ENCODE results near the gene TTLL8.
"Not testable (repeated sequence)": the region's sequence is repeated elsewhere in the genome, so short reads cannot be mapped to it uniquely, and the experiment has no call there.

Gene TTLL8

GRCh38 chr22:50087646-50088045, 29.5 kb upstream of the TTLL8 start:
- in situ Hi-C loops (cut with MboI; ENCODE audit: low sequenced_read_pairs) = no loop called here
- H3K4me1 ChIP-seq = no peaks in the 10 kb centered on the region
- no peak for DNase-seq (ENCODE audit: low spot score in 2 of 2)

GRCh38 chr22:50086975-50087374, 28.9 kb upstream of the TTLL8 start:
- in situ Hi-C loops (cut with MboI; ENCODE audit: low sequenced_read_pairs) = not testable (repeated sequence)

More at GRCh38 chr22:50087646-50088045, 29.5 kb upstream of the TTLL8 start:
- H3K27me3 ChIP-seq (ENCODE audit: low read depth) = no peaks in the 10 kb centered on the region
- H3K9me3 ChIP-seq = peaks cover 3% of the 10 kb centered on the region; the same call in 1 of the 2 replicates
- no peaks in the 10 kb centered on the region for H3K36me3 ChIP-seq (replicated peaks)
- H3K4me3 ChIP-seq = no peak overlapping the region

GRCh38 chr22:50086526-50086925, 28.4 kb upstream of the TTLL8 start:
- Histone ChIP-seq H3K27me3 (ENCODE audit: low read depth) (no peaks in the 10 kb centered on the region), H3K36me3 (replicated peaks) (no peaks in the 10 kb centered on the region), H3K4me3 (no peak overlapping the region), H3K9me3 (peaks cover 3% of the 10 kb centered on the region; the same call in 1 of the 2 replicates), H3K4me1 (no peaks in the 10 kb centered on the region)
- no peak for DNase-seq (ENCODE audit: low spot score in 2 of 2)
- in situ Hi-C loops (cut with MboI; ENCODE audit: low sequenced_read_pairs) = no loop called here

More at GRCh38 chr22:50086975-50087374, 28.9 kb upstream of the TTLL8 start:
- H3K4me3 ChIP-seq; H3K27me3 ChIP-seq (ENCODE audit: low read depth); DNase-seq (ENCODE audit: low spot score in 2 of 2); H3K9me3 ChIP-seq; H3K36me3 ChIP-seq (replicated peaks); H3K4me1 ChIP-seq: not testable (repeated sequence)

GRCh38 chr22:50085211-50085972, 27.3 kb upstream of the TTLL8 start, which contains the start of gene MLC1:
MLC1 (minus strand) TSS chr22:50085426; CDS start chr22:50084902, 524 bp downstream.
- DNase-seq (ENCODE audit: low spot score in 2 of 2) = no peak
- Histone ChIP-seq H3K4me1 (no peaks in the 10 kb centered on the region), H3K9me3 (peaks cover 3% of the 10 kb centered on the region; the same call in 1 of the 2 replicates), H3K27me3 (ENCODE audit: low read depth) (no peaks in the 10 kb centered on the region), H3K4me3 (no peak within 1 kb of the TSS), H3K36me3 (replicated peaks) (no peaks in the 10 kb centered on the region)
- in situ Hi-C loops (cut with MboI; ENCODE audit: low sequenced_read_pairs) = no loop called here

- in situ Hi-C loops (cut with MboI; ENCODE audit: low sequenced_read_pairs) = no loop called here
- H3K9me3 ChIP-seq = peaks cover 3% of the 10 kb centered on the region; the same call in 1 of the 2 replicates
- no peaks in the 10 kb centered on the region for H3K36me3 ChIP-seq (replicated peaks)
- H3K4me3 ChIP-seq = no peak overlapping the region
- no peaks in the 10 kb centered on the region for H3K4me1 ChIP-seq
- H3K27me3 ChIP-seq (ENCODE audit: low read depth) = no peaks in the 10 kb centered on the region
- DNase-seq (ENCODE audit: low spot score in 2 of 2) = no peak
Observed at GRCh38 chr22:50084614-50085021, 26.5 kb upstream of the TTLL8 start.

GRCh38 chr22:50084080-50084477, 26.0 kb upstream of the TTLL8 start:
- in situ Hi-C loops (cut with MboI; ENCODE audit: low sequenced_read_pairs) = no loop called here
- no peaks in the 10 kb centered on the region for H3K36me3 ChIP-seq (replicated peaks)
- no peak overlapping the region for H3K4me3 ChIP-seq
- no peaks in the 10 kb centered on the region for H3K4me1 ChIP-seq
- peaks cover 3% of the 10 kb centered on the region; the same call in 1 of the 2 replicates for H3K9me3 ChIP-seq
- no peaks in the 10 kb centered on the region for H3K27me3 ChIP-seq (ENCODE audit: low read depth)
- DNase-seq (ENCODE audit: low spot score in 2 of 2) = no peak

- in situ Hi-C loops (cut with MboI; ENCODE audit: low sequenced_read_pairs) = no loop called here
- no peaks in the 10 kb centered on the region for H3K4me1 ChIP-seq
- H3K4me3 ChIP-seq = no peak overlapping the region
- no peaks in the 10 kb centered on the region for H3K27me3 ChIP-seq (ENCODE audit: low read depth)
- no peaks in the 10 kb centered on the region for H3K36me3 ChIP-seq (replicated peaks)
- DNase-seq (ENCODE audit: low spot score in 2 of 2) = no peak
- peaks cover 3% of the 10 kb centered on the region; the same call in 1 of the 2 replicates for H3K9me3 ChIP-seq
Observed at GRCh38 chr22:50083462-50084079, 25.5 kb upstream of the TTLL8 start.

- H3K27me3 ChIP-seq (ENCODE audit: low read depth) = no peaks in the 10 kb centered on the region
- no peak for DNase-seq (ENCODE audit: low spot score in 2 of 2)
- peaks cover 3% of the 10 kb centered on the region; the same call in 1 of the 2 replicates for H3K9me3 ChIP-seq
- no peaks in the 10 kb centered on the region for H3K36me3 ChIP-seq (replicated peaks)
- in situ Hi-C loops (cut with MboI; ENCODE audit: low sequenced_read_pairs) = no loop called here
- H3K4me3 ChIP-seq = no peak overlapping the region
- no peaks in the 10 kb centered on the region for H3K4me1 ChIP-seq
Observed at GRCh38 chr22:50082961-50083461, 24.9 kb upstream of the TTLL8 start.

- Histone ChIP-seq H3K4me1 (no peaks in the 10 kb centered on the region), H3K36me3 (replicated peaks) (no peaks in the 10 kb centered on the region), H3K9me3 (peaks cover 3% of the 10 kb centered on the region; the same call in 1 of the 2 replicates), H3K27me3 (ENCODE audit: low read depth) (no peaks in the 10 kb centered on the region), H3K4me3 (no peak overlapping the region)
- in situ Hi-C loops (cut with MboI; ENCODE audit: low sequenced_read_pairs) = no loop called here
- no peak for DNase-seq (ENCODE audit: low spot score in 2 of 2)
Observed at GRCh38 chr22:50082197-50082715, 24.2 kb upstream of the TTLL8 start.

- Histone ChIP-seq H3K4me1 (no peaks in the 10 kb centered on the region), H3K9me3 (peaks cover under 1% of the 10 kb centered on the region; the same call in 1 of the 2 replicates), H3K4me3 (no peak overlapping the region), H3K27me3 (ENCODE audit: low read depth) (no peaks in the 10 kb centered on the region), H3K36me3 (replicated peaks) (no peaks in the 10 kb centered on the region)
- DNase-seq (ENCODE audit: low spot score in 2 of 2) = no peak
- in situ Hi-C loops (cut with MboI; ENCODE audit: low sequenced_read_pairs) = no loop called here
Observed at GRCh38 chr22:50081426-50082196, 23.5 kb upstream of the TTLL8 start.

- no peak overlapping the region for H3K4me3 ChIP-seq
- no peaks in the 10 kb centered on the region for H3K9me3 ChIP-seq
- no peaks in the 10 kb centered on the region for H3K4me1 ChIP-seq
- DNase-seq (ENCODE audit: low spot score in 2 of 2) = no peak
- no peaks in the 10 kb centered on the region for H3K27me3 ChIP-seq (ENCODE audit: low read depth)
- no peaks in the 10 kb centered on the region for H3K36me3 ChIP-seq (replicated peaks)
- in situ Hi-C loops (cut with MboI; ENCODE audit: low sequenced_read_pairs) = no loop called here
Observed at GRCh38 chr22:50080077-50080465, 22.0 kb upstream of the TTLL8 start.

GRCh38 chr22:50078761-50079160, 20.7 kb upstream of the TTLL8 start:
- in situ Hi-C loops (cut with MboI; ENCODE audit: low sequenced_read_pairs) = no loop called here

GRCh38 chr22:50078246-50078645, 20.1 kb upstream of the TTLL8 start:
- in situ Hi-C loops (cut with MboI; ENCODE audit: low sequenced_read_pairs) = no loop called here

More at GRCh38 chr22:50078761-50079160, 20.7 kb upstream of the TTLL8 start:
- Histone ChIP-seq H3K4me1 (no peaks in the 10 kb centered on the region), H3K36me3 (replicated peaks) (no peaks in the 10 kb centered on the region), H3K27me3 (ENCODE audit: low read depth) (no peaks in the 10 kb centered on the region), H3K4me3 (no peak overlapping the region), H3K9me3 (no peaks in the 10 kb centered on the region)
- no peak for DNase-seq (ENCODE audit: low spot score in 2 of 2)

More at GRCh38 chr22:50078246-50078645, 20.1 kb upstream of the TTLL8 start:
- H3K9me3 ChIP-seq = no peaks in the 10 kb centered on the region
- no peak overlapping the region for H3K4me3 ChIP-seq
- no peaks in the 10 kb centered on the region for H3K4me1 ChIP-seq
- DNase-seq (ENCODE audit: low spot score in 2 of 2) = no peak
- H3K36me3 ChIP-seq (replicated peaks) = no peaks in the 10 kb centered on the region
- H3K27me3 ChIP-seq (ENCODE audit: low read depth) = no peaks in the 10 kb centered on the region
